ENCODE data around the gene PAF1. TPM values are rescaled to one million over a fixed set of nuclear protein-coding genes. Genes with fewer than 3 reads are reported as not detected.

PAF1 gene
- total RNA-seq, 4 donors from 2014 or later, result 30.8 to 48.3 (median 44.3) TPM

DNA sequence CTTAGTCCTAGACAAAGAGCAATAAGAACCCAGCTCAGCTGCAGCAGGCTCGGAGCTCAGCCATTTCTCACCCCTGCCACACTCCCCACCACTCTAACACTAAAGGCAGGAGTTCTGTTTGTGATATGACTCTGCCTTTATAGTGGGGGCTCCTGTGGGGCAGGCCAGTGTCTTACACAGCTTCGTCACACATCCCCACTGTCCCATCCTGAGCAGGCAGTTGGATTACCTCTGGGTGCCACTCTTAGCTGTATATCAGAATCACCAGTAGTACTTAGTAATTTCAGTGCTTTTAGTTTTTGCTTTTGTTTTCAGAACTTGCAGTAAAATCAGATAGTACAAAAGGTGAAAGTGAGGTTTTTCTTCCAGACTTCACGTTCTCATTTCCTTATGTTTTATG is 31.9 kb downstream of the PAF1 start:
- peak overlapping the region in 2 of 4 donors; percentile 67 to 70 for H3K27ac ChIP-seq
- TF ChIP-seq CTCF (IDR thresholded peaks at IDR 0.05) (no peak), POLR2A (IDR thresholded peaks at IDR 0.05) (no peak), EP300 (IDR thresholded peaks at IDR 0.05) (no peak)
- H3K27me3 ChIP-seq, result no peaks in the 10 kb centered on the region
- peaks cover 4 to 47% (median 27%) of the 10 kb centered on the region in 4 donors for H3K4me1 ChIP-seq
- no peak for DNase-seq (ENCODE audit: low spot score in 2 of 2)
- peaks cover 5 to 78% (median 14%) of the 10 kb centered on the region in 3 donors for H3K36me3 ChIP-seq
- no peak overlapping the region for H3K4me3 ChIP-seq
- no peaks in the 10 kb centered on the region for H3K9me3 ChIP-seq
- 72 to 79% methylated on average over 3 of the region's 3 CpGs for WGBS, 2 donors

DNA sequence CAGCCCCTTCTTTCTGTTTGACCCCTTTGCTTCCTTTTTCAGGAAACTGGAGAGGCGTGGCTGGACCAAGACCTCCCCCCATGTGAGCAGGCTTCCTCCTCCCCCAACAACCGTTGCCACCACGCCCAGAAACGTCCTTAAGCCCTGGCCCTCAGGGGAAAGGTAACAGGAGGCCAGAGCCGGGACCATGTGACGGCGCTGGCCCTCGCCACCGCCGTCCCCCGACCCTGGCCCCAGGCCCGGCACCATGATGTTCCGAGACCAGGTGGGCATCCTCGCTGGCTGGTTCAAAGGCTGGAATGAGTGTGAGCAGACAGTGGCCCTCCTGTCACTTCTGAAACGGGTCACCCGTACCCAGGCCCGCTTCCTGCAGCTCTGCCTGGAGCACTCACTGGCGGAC is 34.3 kb downstream of the PAF1 start:
- Histone ChIP-seq H3K27ac (peak overlapping the region in 2 of 4 donors; percentile 4 to 32), H3K4me3 (no peak overlapping the region), H3K9me3 (no peaks in the 10 kb centered on the region), H3K4me1 (peaks cover 0 to 47% (median 9%) of the 10 kb centered on the region in 4 donors), H3K36me3 (peaks cover 5 to 96% (median 18%) of the 10 kb centered on the region in 3 donors), H3K27me3 (no peaks in the 10 kb centered on the region)
- WGBS, 2 donors, result 82 to 88% methylated on average over 18 of the region's 18 CpGs
- TF ChIP-seq EP300 (IDR thresholded peaks at IDR 0.05), result no peak
- TF ChIP-seq CTCF (IDR thresholded peaks at IDR 0.05), result no peak
- no peak for TF ChIP-seq POLR2A (IDR thresholded peaks at IDR 0.05)
- DNase-seq (ENCODE audit: low spot score in 2 of 2), result no peak

- peaks cover 0 to 47% (median 11%) of the 10 kb centered on the region in 4 donors for H3K4me1 ChIP-seq
- no peak overlapping the region for H3K4me3 ChIP-seq
- no peak for DNase-seq (ENCODE audit: low spot score in 2 of 2)
- peaks cover 5 to 94% (median 19%) of the 10 kb centered on the region in 3 donors for H3K36me3 ChIP-seq
- peak overlapping the region in 1 of 4 donors; percentile 4 for H3K27ac ChIP-seq
- WGBS, 2 donors, result 63 to 94% methylated on average over 3 of the region's 3 CpGs
- H3K27me3 ChIP-seq, result no peaks in the 10 kb centered on the region
- TF ChIP-seq CTCF (IDR thresholded peaks at IDR 0.05) (no peak), POLR2A (IDR thresholded peaks at IDR 0.05) (no peak), EP300 (IDR thresholded peaks at IDR 0.05) (no peak)
- H3K9me3 ChIP-seq, result no peaks in the 10 kb centered on the region
Observed at GRCh38 chr19:39356073-39356472, 34.8 kb downstream of the PAF1 start.

DNA sequence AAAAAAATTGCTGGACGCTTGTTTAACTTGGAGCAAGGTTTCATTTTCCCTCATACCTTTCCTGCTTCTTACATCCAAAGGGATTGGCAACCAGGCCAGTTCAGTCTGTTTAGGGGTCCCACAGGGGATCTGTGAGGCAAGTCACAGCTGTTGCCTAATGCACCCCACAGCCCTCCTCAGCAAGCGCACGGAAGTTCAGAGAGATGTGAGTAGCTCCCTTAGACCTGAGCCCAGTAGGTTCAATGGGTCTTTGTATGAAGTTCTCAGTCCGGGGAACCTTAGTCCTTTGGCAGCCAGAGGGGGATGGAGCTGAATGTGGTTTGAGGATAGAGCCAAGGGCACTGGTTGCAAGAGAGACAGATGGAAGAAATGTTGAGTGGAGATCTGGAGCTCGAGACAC is 35.7 kb downstream of the PAF1 start:
- Histone ChIP-seq H3K27ac (peak overlapping the region in 1 of 4 donors; percentile 4), H3K27me3 (no peaks in the 10 kb centered on the region), H3K4me3 (no peak overlapping the region), H3K4me1 (peaks cover 0 to 48% (median 11%) of the 10 kb centered on the region in 4 donors), H3K9me3 (no peaks in the 10 kb centered on the region), H3K36me3 (peaks cover 5 to 90% (median 19%) of the 10 kb centered on the region in 3 donors)
- DNase-seq (ENCODE audit: low spot score in 2 of 2), result no peak
- no peak for TF ChIP-seq EP300 (IDR thresholded peaks at IDR 0.05)
- no peak for TF ChIP-seq CTCF (IDR thresholded peaks at IDR 0.05)
- no peak for TF ChIP-seq POLR2A (IDR thresholded peaks at IDR 0.05)
- 85 to 89% methylated on average over 5 of the region's 5 CpGs for WGBS, 2 donors

GRCh38 chr19:39352381-39353255 is 38.3 kb downstream of the PAF1 start:
- TF ChIP-seq EP300 (IDR thresholded peaks at IDR 0.05) (no peak), POLR2A (IDR thresholded peaks at IDR 0.05) (no peak), CTCF (IDR thresholded peaks at IDR 0.05) (no peak)
- no peak for DNase-seq (ENCODE audit: low spot score in 2 of 2)
- Histone ChIP-seq H3K4me3 (no peak overlapping the region), H3K36me3 (peaks cover 5 to 82% (median 19%) of the 10 kb centered on the region in 3 donors), H3K4me1 (peaks cover 0 to 75% (median 17%) of the 10 kb centered on the region in 4 donors), H3K9me3 (no peaks in the 10 kb centered on the region), H3K27ac (peak overlapping the region in 3 of 4 donors; percentile 15 to 74 (median 56)), H3K27me3 (no peaks in the 10 kb centered on the region)
- WGBS, 2 donors, result 55 to 56% methylated on average over 12 of the region's 12 CpGs
